ENCODE measurements around the gene DENND11.

DNA sequence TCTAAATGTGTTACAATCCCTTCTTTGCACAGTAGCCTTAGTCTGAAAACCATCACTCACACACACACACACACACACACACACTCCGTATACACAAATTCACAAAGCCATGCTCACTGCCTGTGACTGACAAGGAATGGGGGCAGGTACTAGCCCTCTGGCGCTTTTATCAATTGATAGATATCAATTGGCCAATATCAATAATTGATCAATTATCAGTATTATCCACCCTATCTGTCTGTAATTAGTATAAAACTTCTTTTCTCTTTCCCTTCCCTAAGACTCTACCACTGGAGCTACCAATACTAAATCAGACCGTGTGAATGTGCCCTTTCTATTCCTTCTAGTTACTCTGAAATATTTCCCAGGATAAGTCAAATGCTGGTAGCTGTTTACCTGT lies 2.1 kb downstream of the DENND11 start:
- TF ChIP-seq GATA3 (IDR thresholded peaks at IDR 0.05; ENCODE audit: low read depth, low read length) (no peak), GATA2 (IDR thresholded peaks at IDR 0.05; ENCODE audit: low read depth, low read length) (no peak)
